Stimulated activated CD4-positive, alpha-beta T cell treated with anti-CD3 and anti-CD28 coated beads, TNF-alpha, amount 100 ng/mL, for 48 hours (primary cell): Measurements from ENCODE around the gene STK32B.

Source experiments
- DNase-seq, 3 donors: peaks; one replicate each; pipeline ENCODE4 v3.0.0-alpha.2; 2020; ENCODE audit warnings: low read depth in 3 of 3

The STK32B gene

DNA sequence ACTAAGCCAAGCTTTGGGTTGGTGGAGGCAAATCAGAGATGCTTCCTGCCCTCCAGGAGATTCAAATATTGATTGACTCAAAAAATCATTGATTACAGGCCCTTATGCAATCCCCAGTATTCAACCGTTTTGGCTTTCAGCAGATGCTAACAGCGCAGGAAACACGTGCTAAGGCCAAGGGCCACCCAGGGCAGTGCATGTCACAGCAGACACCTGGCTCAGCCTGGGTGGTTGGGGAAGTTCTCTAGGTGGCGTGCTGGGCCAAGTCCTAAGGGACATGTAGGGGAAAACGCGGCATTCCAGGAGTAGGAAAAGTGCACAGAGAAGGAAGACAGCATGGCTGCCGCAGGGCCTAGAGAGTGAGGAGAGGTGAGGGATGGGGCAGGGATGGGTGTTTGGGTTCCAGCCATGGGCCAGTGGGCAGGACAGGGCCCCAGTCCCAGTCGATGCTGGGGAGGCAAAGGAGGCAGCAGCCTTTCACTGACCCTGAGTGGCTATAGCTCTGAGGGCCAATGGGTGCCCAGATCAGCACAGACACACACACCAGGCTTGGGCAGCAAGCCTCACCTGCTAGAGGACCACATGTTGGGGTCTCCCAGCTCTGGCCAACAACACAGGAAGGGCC, 418.0 kb downstream of the STK32B start:
- DNase-seq = no peak

DNA sequence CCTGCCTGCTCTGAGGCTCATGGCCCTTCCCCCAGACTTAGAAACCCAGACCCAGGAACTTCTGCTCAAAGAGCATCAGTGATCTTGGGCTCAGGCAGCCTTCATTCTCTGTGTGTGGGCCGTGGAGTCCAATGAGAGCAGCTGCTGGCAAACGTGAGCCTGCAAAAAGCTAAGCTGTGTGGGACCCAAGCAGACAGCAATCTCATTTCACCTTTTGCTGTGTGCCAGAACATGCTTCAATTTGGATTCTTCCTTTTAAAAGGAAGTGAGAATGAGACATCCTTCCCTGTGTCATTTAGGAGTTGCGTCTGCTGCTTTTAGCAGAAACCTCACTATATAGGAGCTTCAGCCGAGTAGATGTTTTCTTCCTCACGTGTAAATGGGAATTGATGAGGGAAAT, 418.6 kb downstream of the STK32B start:
- no peak for DNase-seq

DNA sequence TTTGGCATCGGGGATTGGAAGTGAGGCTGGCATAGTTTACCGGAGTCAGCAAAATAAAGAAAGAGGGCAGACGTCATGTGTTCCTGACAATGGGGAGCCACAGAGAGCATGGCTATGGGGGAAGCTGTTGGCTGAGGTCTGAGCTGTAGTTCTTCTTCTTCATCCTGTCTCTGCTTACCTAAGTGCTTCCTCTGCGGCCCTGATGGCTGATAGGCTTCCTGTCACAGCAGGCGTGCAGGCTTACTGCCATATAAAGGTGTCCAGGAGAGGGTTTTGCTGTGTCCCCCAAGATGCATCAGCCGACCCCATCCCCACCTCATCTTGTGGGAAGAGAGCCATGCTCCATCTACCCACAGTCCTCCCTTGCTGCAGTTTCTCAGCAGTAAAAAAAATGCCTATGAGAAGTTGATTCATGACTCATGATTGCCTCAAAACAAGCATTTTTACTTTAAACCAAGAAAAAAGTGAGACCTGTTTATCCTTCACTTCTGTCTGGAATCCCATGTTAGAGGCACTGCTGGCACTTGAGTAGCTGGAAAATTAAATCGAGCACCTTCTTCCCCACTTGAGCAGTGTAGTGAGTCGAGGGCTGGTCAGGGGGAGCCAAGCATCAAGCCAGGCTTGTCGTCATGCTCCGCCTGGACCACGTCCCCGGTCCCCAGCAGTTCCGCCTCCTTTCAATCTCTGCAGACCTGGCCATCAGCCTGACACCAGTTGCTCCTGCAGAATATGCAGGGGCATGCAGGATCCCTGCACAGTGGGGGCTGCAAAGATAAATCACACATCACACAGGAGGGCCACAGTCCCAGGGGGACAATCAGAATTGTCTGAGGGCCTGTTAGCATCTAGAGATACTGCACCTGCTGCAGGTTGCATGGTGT, 419.3 kb downstream of the STK32B start:
- no peak for DNase-seq

DNA sequence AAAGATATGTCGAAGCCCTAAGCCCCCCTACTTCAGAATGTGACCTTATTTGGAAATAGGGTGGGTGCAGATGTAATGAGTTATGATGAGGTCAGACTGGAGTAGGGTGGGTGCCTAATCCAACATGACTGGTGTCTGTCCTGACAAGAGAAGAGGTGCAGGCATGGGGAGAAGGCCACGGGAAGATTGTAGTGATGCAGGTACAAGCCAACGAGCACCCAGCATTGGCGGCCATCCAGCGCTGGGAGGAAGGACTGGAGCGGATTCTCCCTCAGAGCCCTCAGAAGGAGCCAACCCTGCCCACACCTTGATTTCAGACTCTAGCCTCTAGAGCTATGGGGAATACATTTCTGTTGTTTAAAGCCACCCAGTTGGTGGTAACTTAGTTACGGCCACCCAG, 419.9 kb downstream of the STK32B start:
- DNase-seq = no peak

DNA sequence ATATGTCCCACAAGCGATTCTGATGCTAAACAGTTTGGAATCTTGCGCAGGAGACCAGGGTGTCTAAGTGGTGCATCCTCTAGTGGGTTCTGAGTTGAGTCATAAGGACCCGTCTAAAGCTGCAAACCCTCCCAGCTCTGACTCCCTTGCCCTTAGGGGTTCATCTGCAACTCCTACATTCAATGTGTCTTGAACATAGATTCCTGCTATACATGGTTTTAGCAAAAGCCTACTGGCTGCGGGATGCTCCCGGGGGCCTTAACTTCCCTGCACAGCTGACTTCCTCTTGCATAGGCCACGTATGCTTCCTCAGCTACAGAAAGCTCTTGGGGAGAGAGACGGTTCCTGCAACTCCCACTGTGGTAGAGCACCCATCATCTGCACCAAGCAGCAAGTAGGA, 420.4 kb downstream of the STK32B start:
- no peak for DNase-seq

DNA sequence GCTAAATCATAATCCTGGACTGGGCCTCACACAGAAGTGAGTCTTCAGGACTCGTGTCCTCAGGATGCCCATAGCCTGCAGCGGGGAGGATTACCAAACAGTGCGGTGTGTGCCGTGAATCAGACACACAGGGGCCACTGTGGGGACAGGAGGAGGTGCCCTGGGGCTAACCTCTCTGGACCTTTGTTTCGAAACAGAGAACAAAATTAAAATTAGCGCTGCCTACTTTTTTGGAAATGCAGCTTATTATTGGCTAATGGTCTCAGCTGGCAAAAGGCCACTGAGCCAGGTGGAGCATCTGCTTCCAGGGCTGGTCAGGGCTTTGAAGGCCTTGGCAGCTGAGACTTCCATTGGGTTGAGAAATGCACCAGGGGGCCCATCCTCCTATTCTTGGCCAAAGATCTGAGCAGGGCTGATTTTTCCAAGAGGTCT, 420.9 kb downstream of the STK32B start:
- DNase-seq = no peak

DNA sequence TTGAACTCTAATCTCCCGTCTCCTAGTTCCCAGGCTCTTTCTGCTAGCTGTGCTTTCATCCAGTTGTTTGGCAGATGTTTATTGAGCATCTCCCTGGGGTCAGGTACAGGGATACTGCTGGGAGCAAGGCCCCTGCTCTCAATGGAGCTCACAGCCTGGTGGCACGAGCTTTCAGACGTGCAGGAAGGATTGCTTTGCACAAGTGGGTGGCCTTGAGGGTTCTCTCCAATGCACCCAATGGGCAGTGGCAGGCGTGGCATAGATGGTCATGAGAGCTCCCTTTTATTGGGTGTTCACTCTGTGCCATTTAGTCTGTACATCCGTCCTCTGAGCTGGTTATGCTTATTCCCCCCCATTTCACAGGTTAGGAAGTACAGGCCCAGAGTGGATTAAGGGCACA, 421.8 kb downstream of the STK32B start:
- DNase-seq = no peak

DNA sequence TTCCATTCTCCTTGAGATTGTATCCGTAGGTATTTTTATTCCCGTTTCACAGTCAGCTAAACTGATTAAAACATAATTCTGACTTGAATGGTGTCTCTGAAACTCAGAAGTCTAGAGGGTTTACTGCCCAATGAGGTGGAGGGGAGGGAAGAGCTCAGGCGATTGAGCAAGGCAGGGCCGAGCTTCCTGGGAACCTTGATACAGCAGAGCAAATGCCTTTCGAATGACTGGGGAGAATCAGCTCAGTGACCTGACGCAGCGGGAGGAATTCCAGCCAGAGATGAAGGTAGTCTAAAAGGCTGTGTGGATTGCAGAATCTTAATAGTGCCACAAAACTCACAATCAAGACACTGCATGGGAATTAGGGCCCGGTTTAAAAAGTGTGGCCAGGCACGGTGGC, 423.5 kb downstream of the STK32B start:
- no peak for DNase-seq

DNA sequence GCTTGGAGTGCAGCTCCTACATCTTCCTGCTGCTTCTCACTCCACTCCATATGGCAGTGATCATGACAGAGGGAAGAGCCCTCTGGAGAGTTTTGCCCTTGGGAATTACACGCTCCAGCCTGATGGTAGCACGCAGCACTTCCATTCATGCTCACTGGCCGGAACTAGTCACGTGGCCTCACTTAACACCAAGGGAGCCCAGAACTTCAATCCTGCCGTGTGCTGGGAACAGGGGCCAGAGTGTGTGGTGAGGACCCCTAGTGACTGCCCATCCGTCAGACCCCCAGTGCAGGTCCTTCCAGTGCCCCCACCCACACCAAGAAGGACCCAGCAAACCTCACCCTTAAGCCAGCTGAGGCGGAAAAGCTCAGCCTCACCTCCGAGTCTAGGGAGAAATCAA, 426.3 kb downstream of the STK32B start:
- DNase-seq = no peak

DNA sequence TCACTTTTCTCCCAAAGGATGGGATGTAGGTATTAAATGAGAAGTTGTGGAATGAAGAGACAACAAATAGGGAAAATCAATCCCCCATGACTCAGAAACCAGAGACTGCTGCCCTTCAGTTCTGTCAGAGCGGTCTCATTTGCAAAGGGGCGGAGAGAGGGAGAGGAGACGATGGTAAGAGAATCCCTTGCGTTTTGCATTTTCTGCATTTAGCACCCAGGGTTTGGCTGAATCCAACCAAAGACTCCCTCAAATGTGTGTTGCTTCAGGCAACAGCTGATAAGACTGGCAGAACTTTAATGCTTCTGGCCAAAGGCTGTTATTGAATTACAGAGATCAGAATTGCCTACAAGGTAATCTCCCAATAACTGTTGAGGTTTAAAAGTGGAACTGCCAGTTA, 426.9 kb downstream of the STK32B start:
- no peak for DNase-seq

DNA sequence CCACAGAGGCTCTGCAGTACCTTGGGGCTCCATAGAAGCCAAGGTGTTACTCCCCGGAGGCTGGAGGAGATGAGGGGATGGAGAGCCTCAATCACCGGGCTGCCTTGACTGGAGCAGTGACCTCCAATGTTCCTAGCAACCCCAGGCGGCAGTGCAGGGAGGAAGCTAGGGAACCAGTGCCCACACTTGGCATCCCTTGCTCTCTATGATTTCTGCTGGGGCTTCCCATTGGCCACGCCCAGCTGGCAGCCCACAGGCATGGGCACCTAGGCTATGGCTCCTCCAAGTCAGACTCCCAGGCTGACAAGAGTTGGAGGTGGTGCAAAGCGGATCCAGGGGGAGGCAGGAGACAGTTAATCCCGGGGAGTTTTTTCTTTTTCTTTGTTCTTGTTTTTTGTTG, 427.4 kb downstream of the STK32B start:
- DNase-seq = no peak

DNA sequence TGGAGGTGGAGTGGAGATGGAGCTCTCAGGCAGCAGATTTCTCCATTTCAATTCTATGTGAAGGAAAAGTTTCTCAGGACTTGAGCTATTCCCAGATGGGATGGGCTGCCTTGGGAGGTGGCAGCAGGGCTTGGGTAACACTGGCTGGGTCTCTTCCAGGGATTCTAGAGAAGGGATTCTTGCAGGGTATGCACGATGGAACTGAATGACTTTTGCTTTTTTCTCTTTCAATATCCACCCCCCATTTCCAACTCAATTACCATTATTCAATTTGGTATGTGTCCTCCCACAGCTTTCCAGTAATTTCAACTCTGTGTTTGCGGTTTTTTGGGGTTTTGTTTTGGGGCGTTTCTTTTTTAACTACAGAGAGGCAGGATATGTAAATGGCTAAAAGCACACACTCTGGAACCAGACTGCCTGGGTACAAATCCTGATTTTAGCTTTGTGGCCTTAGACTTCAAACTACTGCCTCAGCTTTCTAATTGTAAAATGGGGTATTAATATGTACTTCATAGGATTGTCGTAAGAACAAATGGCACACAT, 428.3 kb downstream of the STK32B start:
- no peak for DNase-seq

DNA sequence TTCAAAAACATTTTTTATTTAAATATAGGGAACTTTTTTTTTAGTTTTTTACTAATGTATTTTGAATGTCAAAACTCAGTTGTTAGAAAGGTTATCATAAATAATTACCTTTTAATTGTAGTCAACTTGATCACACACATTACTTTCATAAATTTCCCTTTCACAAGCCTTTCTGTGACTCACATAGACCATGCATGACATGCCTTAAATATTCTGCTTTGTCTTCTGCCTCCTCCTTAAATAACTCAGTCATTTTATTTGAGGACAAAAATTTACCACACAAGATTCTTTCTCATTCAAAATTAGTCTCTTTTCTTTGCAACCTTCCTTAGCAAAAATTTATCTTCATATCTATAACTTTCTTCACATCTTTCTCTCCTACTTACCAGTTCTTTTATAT, 437.1 kb downstream of the STK32B start:
- no peak for DNase-seq

DNA sequence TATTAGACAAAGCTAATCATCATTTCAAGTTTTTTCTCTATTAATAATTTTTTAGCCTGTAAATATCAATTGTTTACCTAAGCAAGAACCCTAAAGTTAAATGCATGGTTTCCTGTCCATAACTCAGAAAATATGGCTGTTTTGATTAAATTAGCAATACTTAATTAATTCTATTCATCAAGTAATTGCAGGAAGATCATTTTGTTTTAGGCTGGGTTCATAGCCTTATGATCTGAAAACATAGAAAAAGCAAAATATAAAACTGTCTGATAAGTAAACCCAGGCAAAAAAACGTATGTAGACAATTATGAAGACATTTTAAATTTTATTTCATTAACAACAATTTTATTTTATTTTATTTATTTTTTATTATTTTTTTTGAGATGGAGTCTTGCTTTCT, 438.0 kb downstream of the STK32B start:
- no peak for DNase-seq

DNA sequence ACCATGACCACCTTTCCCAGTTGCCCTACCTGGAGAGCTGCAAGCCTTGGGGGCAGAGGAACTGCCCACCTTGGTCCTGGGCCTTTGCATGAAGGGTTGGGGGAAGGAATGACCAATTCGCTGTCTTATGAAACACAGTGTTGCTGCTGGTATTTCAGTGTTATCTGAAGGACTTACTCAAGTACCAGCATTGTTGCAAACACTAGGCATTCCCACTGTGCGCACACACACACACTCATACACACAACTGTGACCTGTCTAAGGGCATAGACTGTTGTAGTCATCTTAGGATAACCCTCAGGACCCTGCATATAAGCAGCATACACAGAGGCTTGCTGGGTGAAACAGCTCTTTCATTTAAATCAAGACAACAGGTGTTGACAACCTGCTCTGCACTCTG, 446.2 kb downstream of the STK32B start:
- DNase-seq = no peak

DNA sequence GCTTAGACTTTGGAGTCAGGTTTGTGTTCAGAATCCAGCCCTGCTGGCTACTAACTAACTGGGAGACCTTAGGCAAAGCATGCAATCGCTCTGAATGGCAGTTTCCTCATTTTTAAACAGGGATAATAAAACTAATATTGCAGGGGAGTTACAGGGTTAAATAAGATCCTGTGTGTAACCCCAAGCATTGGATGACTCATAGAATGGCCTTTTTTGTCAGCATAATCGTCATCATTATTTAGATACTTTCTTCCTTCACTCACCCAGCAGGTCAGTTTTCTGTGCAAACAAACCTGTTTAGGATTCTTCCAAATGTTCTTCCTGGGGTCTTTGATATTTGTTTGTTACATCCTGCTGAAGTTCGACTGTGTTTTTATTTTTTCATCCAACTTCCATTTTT, 448.9 kb downstream of the STK32B start:
- no peak for DNase-seq

DNA sequence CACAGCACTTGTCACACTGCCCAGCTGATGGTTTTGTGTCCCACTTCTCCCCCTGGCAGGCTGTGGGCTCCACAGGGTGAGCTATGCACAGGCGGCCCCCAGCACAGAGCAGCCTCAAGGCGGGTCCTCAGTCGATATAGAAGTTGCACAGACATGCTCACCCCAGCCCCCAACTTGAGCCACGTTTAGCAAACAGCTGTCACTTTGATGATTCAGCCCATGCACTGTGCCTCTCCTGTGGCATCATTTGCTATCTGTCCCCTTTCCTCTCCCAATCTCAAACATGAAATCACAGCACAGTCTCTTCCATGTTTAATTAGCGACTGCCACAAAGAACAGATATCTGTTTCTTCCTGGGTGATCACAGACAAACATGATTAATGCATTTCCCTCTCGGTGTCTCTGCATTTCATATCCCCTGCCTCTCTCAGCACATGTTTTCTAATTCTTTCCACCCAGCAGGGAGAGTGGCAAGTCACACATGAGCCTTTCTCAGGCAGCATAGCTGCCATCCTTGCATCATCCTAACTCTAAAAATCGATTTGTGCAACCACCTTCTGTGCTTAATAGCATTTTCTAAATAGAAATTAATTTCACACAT, 452.2 kb downstream of the STK32B start:
- DNase-seq = no peak

DNA sequence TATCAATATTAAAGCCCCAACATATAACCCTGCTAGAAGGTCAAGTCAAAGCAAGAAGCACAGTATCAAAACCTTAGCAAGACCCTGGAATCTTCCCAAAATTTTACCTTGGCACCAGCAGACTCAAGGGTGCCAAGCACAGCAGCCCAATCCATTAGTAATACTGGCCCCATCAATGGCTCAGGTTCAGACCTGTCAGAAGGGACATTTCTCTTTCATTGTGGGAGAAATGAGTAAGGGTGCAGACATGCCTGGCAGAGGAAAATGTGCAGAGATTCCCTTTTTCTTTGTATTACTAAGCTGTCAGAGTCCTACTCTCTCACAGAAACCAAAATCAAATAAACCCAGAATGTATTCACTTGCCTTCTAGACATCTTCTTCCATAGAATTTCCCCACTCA, 453.2 kb downstream of the STK32B start:
- DNase-seq = no peak

DNA sequence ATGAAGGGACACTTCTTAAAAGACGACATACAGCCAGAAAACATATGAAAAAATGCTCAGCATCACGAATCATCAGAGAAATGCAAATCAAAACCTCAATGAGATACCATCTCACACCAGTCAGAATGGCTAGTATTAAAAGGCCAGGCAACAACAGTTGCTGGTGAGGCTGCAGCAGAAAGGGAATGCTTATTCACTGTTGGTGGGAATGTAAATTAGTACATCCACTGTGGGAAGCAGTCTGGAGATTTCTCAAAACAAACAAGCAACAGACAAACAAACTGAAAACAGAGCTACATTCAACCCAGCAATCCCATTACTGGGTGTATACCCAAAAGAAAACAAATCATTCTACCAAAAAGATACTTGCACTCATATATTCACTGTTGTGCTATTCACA, 459.2 kb downstream of the STK32B start:
- no peak for DNase-seq

DNA sequence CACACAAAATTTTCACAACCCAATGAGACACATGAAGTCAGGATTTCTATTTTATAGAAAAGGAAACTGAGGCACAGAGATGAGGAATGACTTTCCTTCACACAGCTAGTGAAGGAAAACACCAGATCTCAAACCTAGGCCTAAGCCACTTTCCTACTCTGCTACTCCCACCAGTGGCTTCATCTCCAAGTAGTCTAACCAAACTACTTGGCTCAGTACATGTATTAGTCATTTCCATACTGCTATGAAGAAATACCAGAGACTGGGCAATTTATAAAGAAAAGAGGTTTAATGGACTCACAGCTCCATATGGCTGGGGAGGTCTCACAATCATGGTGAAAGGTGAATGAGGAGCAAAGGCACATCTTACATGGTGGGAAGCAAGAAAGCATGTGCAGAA, 460.5 kb downstream of the STK32B start:
- no peak for DNase-seq

DNA sequence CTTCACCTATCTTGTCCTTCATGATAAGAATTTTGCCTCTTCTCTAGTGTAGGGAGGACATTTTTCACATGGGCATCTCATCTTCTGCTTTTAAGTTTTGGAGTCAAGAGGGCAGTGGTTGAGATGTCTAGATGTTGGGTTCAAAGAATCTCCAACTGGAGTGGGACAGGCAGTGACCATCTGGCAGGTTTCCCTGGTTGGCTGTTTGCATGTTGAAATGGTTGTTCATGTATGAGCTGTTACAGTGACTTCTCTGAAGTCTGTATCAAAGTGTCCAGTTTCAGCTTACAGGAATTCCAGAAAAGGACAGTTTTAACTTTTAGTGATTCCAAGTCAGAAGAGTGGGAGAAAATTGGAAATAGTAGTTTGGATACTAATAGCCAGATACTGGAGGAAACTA, 464.4 kb downstream of the STK32B start:
- DNase-seq = no peak

DNA sequence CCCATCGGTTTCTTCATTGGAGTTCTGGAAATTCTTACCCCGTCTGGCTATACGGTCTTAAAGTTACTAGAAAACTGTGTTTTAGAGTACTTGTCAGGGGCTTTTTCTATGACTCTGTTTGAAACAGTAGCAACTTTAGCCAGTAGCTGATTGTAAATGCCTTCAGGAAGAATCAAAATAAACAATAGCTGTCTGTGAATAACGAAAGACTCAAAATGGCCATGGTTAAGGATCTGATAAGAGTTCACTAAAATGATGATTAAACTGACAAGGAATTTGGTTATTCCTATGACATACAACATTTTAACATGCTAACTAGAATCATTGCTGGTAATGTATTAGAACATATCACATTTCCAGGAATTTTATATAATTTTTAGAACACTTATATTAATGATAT, 466.1 kb downstream of the STK32B start:
- no peak for DNase-seq
